OCI-LY3 (cell line): ENCODE measurements around the gene SBK3.

Experiments
- H2AFZ ChIP-seq: fragments of 200-600, 300-600 bp; shearing (Covaris generic); 2 replicates; pipeline ENCODE4 v1.6.0; 2014; ENCODE audit warnings: antibody characterized with exemption, low read depth, low read length
- H3K27ac ChIP-seq: fragments of 200-600, 300-600 bp; sonication (generic); 2 replicates; pipeline ENCODE4 v1.5.1; 2014; ENCODE audit warnings: mild to moderate bottlenecking, low read length, moderate library complexity, mixed read lengths
- H3K27me3 ChIP-seq: fragments of 200-600, 300-600 bp; sonication (generic); 2 replicates; pipeline ENCODE4 v1.6.1; 2014; ENCODE audit warnings: low read depth, low read length, mixed read lengths
- H3K36me3 ChIP-seq: fragments of 200-600, 300-600 bp; sonication (generic); replicated peaks from 2 replicates; pipeline ENCODE3; 2014; ENCODE audit warnings: low read depth, low read length, mixed read lengths
- H3K4me1 ChIP-seq: fragments of 300-600, 200-600 bp; sonication (generic); 2 replicates; pipeline ENCODE4 v1.6.1; 2014; ENCODE audit warnings: low read length, mixed read lengths
- H3K4me2 ChIP-seq: fragments of 200-600, 300-600 bp; sonication (generic); 2 replicates; pipeline ENCODE4 v1.6.1; 2014; ENCODE audit warnings: low read length, mixed read lengths
- H3K4me3 ChIP-seq: fragments of 300-600, 200-600 bp; sonication (generic); 2 replicates; pipeline ENCODE4 v1.5.1; 2014; ENCODE audit warnings: antibody characterized with exemption, mild to moderate bottlenecking, low read length, moderate library complexity
- H3K79me2 ChIP-seq: fragments of 300-600, 200-600 bp; shearing (Covaris generic); 2 replicates; pipeline ENCODE4 v1.6.1; 2014; ENCODE audit warnings: mild to moderate bottlenecking, low read length, mixed read lengths
- H3K9ac ChIP-seq: fragments of 300-600, 200-600 bp; shearing (Covaris generic); 2 replicates; pipeline ENCODE4 v1.6.0; 2014; ENCODE audit warnings: mild to moderate bottlenecking, low read length, moderate library complexity
- H3K9me3 ChIP-seq: fragments of 200-600, 300-600 bp; shearing (Covaris generic); 2 replicates; pipeline ENCODE4 v1.6.1; 2014; ENCODE audit warnings: low read length, mixed read lengths; ENCODE audit not compliant: insufficient read depth
- H4K20me1 ChIP-seq: fragments of 200-600, 300-600 bp; sonication (generic); 2 replicates; pipeline ENCODE4 v1.6.1; 2016; ENCODE audit warnings: low read length, mixed read lengths; ENCODE audit not compliant: insufficient read depth
- CTCF ChIP-seq: fragments of 200-600, 300-600 bp; sonication (generic); IDR thresholded peaks from 2 replicates; pipeline ENCODE4 v1.5.1; 2014; ENCODE audit warnings: antibody characterized with exemption, low read length, low read depth
- EZH2phosphoT487 ChIP-seq: fragments of 200-600 bp; shearing (Covaris generic); IDR thresholded peaks from 2 replicates; pipeline ENCODE4 v1.6.1; 2018; ENCODE audit warnings: antibody characterized with exemption, mixed run types, low read depth

Gene SBK3

DNA sequence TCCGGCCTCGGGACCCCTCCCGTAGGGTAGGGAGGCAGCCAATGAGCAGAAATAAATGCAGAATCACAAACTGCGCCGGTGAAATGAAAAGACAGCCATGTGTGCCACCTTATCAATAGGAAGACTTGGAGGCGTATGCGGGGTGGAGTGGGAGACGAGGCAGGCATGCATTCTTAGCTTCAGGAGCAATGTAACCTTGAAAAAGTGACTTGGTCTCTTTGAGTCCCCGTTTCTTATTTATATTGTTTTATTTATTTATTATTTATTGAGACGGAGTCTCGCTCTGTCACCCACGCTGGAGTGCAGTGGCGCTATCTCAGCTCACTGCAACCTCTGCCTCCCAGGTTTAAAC, 41.1 kb downstream of the SBK3 start:
- H3K27ac ChIP-seq, result no peak overlapping the region
- no peaks in the 10 kb centered on the region for H4K20me1 ChIP-seq
- peak overlapping the region; percentile 81 for H3K4me3 ChIP-seq
- H3K4me1 ChIP-seq, result peaks cover 6% of the 10 kb centered on the region
- 0 out of 2 replicates have a peak, but pooled peaks cover 4% of the 10 kb centered on the region for H3K9me3 ChIP-seq
- peaks cover 9% of the 10 kb centered on the region; the same call in 1 of the 2 replicates for H3K27me3 ChIP-seq
- H3K4me2 ChIP-seq, result peak overlapping the region; percentile 79
- H2AFZ ChIP-seq, result peak overlapping the region; percentile 98; the same call in 1 of the 2 replicates
- peak overlapping the region; percentile 62; the same call in 1 of the 2 replicates for H3K9ac ChIP-seq
- TF ChIP-seq CTCF (no peak), EZH2phosphoT487 (no peak)
- no peaks in the 10 kb centered on the region for H3K79me2 ChIP-seq
- H3K36me3 ChIP-seq, result peaks cover 2% of the 10 kb centered on the region

DNA sequence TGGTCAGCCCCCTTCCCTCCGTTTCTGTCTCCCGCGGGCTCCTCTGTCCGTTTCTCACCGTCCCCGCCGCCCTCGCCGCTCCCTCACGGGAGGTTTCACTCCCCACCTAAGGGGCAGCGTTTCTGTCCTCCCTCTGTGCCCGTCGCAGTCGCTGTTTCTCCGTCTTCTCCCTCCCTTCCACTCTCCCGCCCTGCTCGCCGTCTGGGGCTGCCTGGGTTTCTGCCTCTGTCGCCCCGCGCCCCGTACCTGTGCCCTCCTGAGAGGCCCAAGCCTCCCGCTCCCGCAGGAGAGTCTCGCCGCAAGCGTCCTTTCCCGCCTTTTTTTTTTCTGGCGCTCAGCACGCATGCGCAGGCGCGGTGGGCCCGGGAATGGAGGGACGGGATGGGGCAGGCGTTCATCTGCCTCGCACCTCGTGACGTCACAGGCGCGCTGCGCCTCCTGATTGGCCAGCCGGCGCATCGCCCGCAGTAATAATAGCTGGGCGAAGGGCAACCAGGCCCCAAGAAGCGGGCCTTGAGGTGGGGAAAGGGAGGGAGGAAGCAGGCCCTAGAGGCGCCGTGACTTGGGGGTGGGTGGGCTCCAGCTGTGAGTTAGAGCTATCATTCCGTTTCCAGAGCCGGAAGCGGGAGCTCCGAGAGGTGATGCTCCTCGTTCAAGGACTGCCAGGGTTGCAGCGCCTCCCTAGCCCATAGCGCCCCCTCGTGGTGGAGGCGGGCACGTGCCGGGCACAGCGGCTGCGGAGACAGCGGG, 41.7 kb downstream of the SBK3 start:
- Histone ChIP-seq H3K27ac (peak overlapping the region; percentile 47), H2AFZ (peak overlapping the region; percentile 98), H4K20me1 (no peaks in the 10 kb centered on the region)

GRCh38 chr19:55503157-55503501, 42.2 kb downstream of the SBK3 start:
- peak overlapping the region; percentile 98 for H2AFZ ChIP-seq

More for the DNA sequence above, 41.7 kb downstream of the SBK3 start:
- peak overlapping the region; percentile 79 for H3K4me2 ChIP-seq
- 0 out of 2 replicates have a peak, but pooled peaks cover 4% of the 10 kb centered on the region for H3K9me3 ChIP-seq
- peaks cover 6% of the 10 kb centered on the region; the same call in 1 of the 2 replicates for H3K27me3 ChIP-seq
- no peak for TF ChIP-seq EZH2phosphoT487
- peak; percentile 99 for TF ChIP-seq CTCF
- H3K4me3 ChIP-seq, result peak overlapping the region; percentile 81
- H3K79me2 ChIP-seq, result no peaks in the 10 kb centered on the region
- peaks cover 6% of the 10 kb centered on the region for H3K4me1 ChIP-seq
- H3K36me3 ChIP-seq, result peaks cover 2% of the 10 kb centered on the region
- H3K9ac ChIP-seq, result peak overlapping the region; percentile 62; the same call in 1 of the 2 replicates

More at GRCh38 chr19:55503157-55503501, 42.2 kb downstream of the SBK3 start:
- H3K36me3 ChIP-seq, result peaks cover 2% of the 10 kb centered on the region
- H3K79me2 ChIP-seq, result no peaks in the 10 kb centered on the region
- H3K4me1 ChIP-seq, result peaks cover 6% of the 10 kb centered on the region
- H4K20me1 ChIP-seq, result no peaks in the 10 kb centered on the region
- 0 out of 2 replicates have a peak, but pooled peaks cover 4% of the 10 kb centered on the region for H3K9me3 ChIP-seq
- H3K4me2 ChIP-seq, result peak overlapping the region; percentile 79
- H3K4me3 ChIP-seq, result peak overlapping the region; percentile 81
- H3K27ac ChIP-seq, result no peak overlapping the region
- H3K9ac ChIP-seq, result no peak overlapping the region
- TF ChIP-seq CTCF, result no peak
- TF ChIP-seq EZH2phosphoT487, result no peak
- H3K27me3 ChIP-seq, result peaks cover 6% of the 10 kb centered on the region; the same call in 1 of the 2 replicates
